ENCODE measurements around the gene TTC3.
"Not testable (repeated sequence)": the region's sequence is repeated elsewhere in the genome, so short reads cannot be mapped to it uniquely, and the experiment has no call there.

TTC3 gene

DNA sequence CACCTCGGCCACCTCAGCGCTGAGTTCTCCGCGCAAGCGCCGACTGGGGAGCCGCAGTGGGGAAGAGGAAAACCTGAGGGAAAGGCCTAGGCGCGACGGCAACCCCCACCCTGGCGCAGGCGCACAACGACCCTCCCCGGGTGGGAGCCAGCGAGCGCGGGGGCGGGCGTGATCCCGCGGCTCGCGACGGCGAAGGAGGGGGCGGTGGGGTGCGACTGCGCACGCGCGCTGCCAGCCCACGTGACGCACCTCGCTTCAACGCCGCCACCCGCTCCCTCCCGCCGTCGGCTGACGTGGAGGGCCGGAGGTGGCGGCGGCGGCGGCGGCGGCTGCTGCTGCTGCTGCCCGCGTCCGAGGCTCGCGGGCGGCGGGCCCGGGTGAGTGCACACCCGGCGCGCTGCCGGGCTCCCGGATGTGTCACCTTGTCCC lies at the start of gene TTC3, which contains the start of gene PIGP:
TTC3 (plus strand) TSS at position 267 of the 429 bp plus-strand sequence. CDS start 14,004 bp downstream, outside the sequence.
PIGP (minus strand) TSS at position 84 of the 429 bp plus-strand sequence. CDS start 556 bp downstream, outside the sequence.
- peak; percentile 97 for DNase-seq

GRCh38 chr21:37026499-37026898 lies 46.6 kb upstream of the TTC3 start:
- DNase-seq = no peak

GRCh38 chr21:37028570-37028969 lies 44.5 kb upstream of the TTC3 start:
- no peak for DNase-seq

DNA sequence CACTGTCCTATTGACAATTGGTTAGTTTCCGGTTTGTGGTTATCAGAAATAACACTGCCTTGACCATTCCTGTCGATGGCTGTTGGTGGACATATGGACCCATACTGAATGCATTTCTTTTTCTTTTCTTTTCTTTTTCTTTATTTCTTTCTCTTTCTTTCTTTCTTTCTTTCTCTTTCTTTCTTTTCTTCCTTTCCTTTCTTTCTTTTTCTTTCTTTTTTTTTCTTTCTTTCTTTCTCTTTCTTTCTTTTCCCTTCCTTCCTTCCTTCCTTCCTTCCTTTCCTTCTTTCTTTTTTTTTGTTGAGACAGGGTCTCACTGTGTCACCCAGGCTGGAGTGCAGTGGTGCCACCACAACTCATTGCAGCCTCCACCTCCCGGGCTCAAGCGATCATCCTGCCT lies 42.2 kb upstream of the TTC3 start:
- DNase-seq = no peak

GRCh38 chr21:37032293-37032692 lies 40.8 kb upstream of the TTC3 start:
- DNase-seq = no peak

DNA sequence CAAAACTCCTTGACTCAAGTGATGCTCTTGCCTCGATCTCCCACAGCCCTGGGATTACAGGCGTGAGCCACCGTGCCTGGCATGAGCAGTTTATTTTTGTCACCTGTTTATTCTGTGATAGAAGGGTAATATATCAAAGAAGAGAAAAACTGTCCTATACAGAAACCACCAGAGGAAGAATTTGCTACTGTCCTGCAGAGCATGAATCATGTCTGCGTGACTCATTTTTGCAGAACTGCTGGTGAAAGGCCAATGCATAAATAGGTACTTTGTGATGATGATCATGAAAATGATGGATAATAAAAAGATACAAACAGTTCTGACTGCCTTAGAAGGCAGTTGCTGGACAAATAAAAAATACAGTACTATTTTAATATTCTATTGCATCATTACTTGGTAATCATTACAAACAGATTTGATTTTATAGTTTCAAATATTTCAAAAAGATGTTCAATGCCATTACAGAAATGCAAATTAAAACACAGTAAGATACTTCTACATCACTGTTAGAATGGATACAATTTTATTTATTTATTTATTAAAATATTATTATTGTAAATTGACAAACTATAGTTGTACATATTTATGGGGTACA lies 40.1 kb upstream of the TTC3 start:
- DNase-seq = no peak

DNA sequence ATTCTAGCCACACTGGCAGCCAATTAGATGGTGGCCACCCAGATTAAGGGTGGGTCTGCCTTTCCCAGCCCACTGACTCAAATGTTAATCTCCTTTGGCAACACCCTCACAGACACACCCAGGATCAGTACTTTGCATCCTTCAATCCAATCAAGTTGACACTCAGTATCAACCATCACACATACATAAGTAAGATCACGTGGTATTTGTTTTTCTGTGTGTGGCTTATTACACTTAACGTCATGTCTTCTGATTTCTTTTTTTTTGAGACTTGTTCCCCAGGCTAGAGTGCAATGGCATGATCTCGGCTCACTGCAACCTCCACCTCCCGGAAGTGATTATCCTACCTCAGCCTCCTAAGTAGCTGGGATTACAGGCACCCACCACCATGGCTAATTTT lies 38.7 kb upstream of the TTC3 start:
- DNase-seq = not testable (repeated sequence)

DNA sequence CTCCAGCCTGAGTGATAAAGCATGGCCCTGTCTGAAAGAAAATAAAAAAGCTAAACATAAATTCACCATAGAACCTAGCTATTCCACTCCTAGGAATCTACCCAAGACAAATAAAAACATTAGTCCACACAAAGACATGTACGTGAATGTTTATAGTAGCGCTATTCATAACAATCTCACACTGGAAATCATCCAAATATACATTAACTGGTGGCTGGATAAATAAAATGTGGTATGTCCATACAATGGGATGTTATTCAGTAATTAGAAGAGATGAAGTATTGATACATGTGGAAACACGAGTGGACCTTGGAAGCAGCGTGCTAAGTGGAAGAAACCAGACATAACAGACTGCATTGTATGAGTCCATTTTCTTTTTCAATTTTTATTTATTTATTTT lies 36.9 kb upstream of the TTC3 start:
- no peak for DNase-seq

- no peak for DNase-seq
Observed at GRCh38 chr21:37039411-37040075, 33.5 kb upstream of the TTC3 start.

DNA sequence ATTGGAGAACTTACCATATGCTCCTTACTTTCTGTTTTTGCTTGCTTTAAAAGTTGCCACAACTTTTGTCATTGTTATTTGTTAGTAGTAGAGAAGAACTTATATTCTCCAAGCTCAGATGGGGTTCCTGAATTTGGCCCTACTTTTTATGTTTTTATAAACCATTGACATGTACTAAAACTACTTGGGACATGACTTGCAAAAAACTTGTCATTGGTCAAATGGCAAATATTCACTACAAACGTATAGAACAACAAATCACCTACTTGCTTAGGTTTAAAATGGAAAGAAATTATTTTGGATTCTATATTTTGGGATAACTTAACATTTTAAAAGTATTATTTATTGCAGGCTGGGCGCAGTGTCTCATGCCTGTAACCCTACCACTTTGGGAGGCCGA lies 32.8 kb upstream of the TTC3 start:
- no peak for DNase-seq

- DNase-seq = no peak
Observed at GRCh38 chr21:37041706-37042271, 31.3 kb upstream of the TTC3 start.

DNA sequence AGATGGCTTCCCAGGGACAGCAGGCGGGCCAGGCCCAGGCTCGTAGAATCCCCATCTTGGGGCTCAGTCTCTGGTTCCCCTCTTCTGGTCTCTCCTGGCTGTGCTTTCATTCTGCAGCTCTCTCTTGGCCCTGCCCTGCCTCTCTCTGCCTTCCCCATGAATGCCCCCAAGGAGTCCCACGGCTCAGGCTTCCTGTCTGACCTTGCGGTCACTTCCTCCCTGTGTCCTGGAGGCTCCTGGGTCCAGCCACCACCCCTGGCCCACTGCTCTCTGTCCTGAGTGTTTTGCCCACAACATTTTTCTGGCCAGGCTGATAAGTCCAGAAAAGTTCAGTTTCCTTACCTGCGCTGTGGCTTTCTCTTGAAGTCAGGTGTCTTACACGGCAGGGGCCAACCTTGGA lies 29.2 kb upstream of the TTC3 start:
- no peak for DNase-seq

DNA sequence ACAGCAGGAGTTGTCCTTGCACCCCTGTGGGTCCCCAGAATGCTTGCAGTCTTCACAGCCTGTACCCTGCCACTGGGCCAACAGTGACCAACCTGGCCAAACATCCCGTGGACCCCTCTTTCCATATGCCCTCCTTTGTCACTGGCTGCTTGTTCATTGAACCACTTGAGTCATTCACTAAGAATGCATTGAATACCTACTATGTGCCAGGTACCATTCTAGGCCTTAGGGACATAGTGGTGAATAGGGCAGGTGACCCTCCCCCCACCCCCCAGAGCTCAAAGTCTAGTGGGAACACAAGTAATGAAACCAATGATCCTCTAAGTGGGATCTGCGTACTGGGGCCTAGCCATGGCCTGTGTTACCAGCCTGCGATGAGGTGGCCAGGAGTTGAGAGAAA lies 28.4 kb upstream of the TTC3 start:
- DNase-seq = no peak

DNA sequence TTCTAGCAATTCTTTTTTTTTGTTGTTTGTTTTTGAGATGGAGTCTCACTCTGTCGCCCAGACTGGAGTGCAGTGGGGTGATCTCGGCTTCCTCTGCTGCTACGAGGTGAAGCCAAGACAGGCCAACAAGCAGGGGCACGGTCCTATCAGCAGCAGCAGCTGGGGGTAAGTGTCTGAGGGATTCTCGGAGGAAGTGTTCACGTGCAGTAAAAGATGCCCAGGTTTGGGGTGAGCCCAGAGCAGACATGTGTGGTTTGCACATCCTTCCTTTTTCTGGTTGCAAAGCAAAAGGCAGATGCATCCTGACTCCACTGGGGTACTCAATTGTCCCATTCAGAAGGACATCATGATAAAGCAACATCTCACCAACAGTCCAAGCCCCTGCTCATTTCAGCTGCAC lies 27.9 kb upstream of the TTC3 start:
- peak; percentile 12 for DNase-seq

DNA sequence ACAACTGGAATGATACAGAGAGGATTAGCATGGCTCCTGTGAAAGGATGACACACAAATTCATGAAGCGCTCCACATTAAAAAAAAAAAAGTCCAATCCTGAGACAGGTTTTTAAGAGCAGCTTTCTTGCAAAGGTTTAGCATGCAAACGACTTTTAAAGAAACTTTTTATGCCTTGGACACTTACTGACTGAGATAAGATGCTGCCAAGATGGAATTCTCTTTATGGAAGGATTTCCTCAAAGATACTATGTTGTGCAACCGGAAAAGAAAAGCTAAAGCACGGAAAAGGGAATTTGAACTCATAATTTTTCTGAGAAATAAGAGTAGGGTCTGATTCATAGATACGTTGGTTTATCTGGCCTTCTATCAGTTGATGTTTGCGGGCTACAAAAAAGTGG lies 27.5 kb upstream of the TTC3 start:
- no peak for DNase-seq

DNA sequence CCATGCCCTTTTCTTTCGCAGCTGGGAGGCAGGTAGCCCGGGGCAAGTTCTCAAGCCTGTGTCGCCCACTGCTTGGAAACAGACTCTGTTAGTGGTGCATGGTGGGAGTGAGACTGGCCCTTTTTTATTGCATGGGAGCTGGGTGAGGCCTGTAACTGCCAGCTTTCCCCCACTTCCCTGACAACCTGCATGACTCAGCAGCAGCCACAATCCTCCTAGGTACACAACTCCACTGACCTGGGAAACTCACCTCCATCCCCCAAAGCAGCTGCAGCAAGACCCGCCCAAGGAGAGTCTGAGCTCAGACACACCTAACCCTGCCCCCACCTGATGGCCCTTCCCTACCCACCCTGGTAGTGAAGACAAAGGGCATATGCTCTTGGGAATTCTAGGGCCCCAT lies 26.0 kb upstream of the TTC3 start:
- DNase-seq = no peak

- DNase-seq = not testable (repeated sequence)
Observed at GRCh38 chr21:37049741-37050140, 23.3 kb upstream of the TTC3 start.

- DNase-seq = no peak
Observed at GRCh38 chr21:37055271-37055855, 17.7 kb upstream of the TTC3 start.

DNA sequence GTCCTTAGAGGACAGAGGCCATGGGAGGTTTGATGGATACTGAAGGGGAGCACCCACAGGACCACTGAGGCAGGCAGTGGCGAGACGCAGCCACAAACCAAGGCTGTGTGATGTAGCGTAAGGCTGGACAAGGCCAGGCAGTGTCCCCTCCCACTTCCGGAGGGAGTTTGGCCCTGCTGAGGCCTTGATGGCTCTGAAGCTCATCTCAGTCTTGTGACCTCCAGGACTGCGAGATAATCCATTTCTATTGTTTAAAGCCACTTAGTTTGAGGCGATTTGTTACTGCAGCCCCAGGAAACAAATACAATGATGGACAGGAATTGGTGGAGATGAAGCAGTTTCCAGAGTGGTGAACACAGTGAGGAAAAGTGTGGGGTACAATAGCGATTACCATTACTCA lies 15.4 kb upstream of the TTC3 start:
- DNase-seq = no peak

- no peak for DNase-seq
Observed at GRCh38 chr21:37058261-37058660, 14.8 kb upstream of the TTC3 start.

GRCh38 chr21:37059181-37059580 lies 13.9 kb upstream of the TTC3 start:
- no peak for DNase-seq

DNA sequence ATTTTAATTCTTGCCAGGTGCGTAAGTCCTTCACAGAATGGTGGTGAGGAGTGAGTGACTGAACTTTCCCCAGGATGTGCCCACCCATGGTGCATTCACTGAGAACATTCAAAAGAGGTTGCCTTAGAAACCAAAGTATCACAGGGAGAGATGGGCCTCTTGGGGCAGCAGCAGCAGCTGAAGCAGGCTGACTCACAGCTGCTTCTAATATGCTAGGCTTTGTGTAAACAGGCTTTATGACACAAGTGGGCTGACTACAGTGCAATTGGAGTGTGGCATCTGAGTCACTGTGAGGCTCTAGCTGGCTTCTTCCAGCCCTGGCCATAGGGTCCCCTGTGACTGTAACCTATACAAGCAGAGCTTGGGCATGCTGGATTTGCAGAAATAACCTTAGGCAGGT lies 12.8 kb upstream of the TTC3 start:
- DNase-seq = no peak

DNA sequence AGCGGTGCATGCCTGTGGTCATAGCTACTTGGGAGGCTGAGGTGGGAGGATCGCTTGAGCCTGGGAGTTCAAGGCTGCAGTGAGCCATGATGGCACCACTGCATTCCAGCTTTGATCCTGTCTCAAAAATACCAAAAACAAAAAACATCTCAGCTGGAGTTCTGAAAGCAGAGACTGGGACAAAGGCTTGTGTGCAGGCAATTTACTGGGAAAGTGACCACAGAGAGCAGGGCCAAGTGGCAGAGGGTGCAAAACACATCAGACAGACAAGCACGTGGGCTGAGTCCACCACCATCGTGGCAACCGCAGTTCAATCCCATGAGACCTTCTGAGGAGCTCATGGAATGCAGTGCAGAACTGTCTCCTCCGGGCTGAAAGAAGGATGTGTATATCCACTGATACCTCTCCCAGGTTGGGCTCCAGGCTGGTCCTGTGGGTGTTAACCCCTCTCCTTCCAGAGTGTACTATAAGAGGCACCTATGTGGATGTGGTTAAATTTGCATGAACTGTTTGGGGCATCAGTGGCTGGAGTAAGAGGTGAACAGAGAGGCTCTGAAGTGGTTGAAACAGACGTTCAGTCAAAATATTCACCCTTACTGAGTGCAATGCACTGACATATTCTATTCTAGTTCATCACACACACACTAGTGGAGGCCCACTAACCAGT lies 11.0 kb upstream of the TTC3 start:
- DNase-seq = no peak

GRCh38 chr21:37062593-37062935 lies 10.5 kb upstream of the TTC3 start:
- no peak for DNase-seq

Measured in CD4-positive, alpha-beta T cell treated with Interleukin-17A for 4 hours (primary cell).